ENCODE results near the gene CALR3. TPM values are rescaled to one million over a fixed set of nuclear protein-coding genes. Genes with fewer than 3 reads are reported as not detected.
"Not testable (repeated sequence)": the region's sequence is repeated elsewhere in the genome, so short reads cannot be mapped to it uniquely, and the experiment has no call there.

Gene CALR3
- total RNA-seq, 1 experiment from 2014 or later, result not detected

GRCh38 chr19:16514383-16515019 is 18.5 kb upstream of the CALR3 start:
- Histone ChIP-seq H3K4me3 (no peak overlapping the region), H3K9me3 (no peaks in the 10 kb centered on the region), H3K36me3 (peaks cover 65% of the 10 kb centered on the region), H3K27me3 (no peaks in the 10 kb centered on the region)
- DNase-seq, result no peak

GRCh38 chr19:16512611-16513010 is 16.6 kb upstream of the CALR3 start:
- H3K9me3 ChIP-seq, DNase-seq, H3K4me3 ChIP-seq, H3K27me3 ChIP-seq: not testable (repeated sequence)
- peaks cover 60% of the 10 kb centered on the region for H3K36me3 ChIP-seq

GRCh38 chr19:16509141-16510061 is 13.4 kb upstream of the CALR3 start:
- no peak for DNase-seq
- H3K9me3 ChIP-seq, result no peaks in the 10 kb centered on the region
- H3K36me3 ChIP-seq, result peaks cover 48% of the 10 kb centered on the region
- no peak overlapping the region for H3K4me3 ChIP-seq
- no peaks in the 10 kb centered on the region for H3K27me3 ChIP-seq

GRCh38 chr19:16508546-16508945 is 12.6 kb upstream of the CALR3 start:
- no peak for DNase-seq
- H3K4me3 ChIP-seq, result no peak overlapping the region
- peaks cover 57% of the 10 kb centered on the region for H3K36me3 ChIP-seq
- no peaks in the 10 kb centered on the region for H3K27me3 ChIP-seq
- H3K9me3 ChIP-seq, result no peaks in the 10 kb centered on the region

- Histone ChIP-seq H3K4me3 (no peak overlapping the region), H3K9me3 (no peaks in the 10 kb centered on the region), H3K36me3 (peaks cover 55% of the 10 kb centered on the region), H3K27me3 (no peaks in the 10 kb centered on the region)
- DNase-seq, result no peak
Observed at GRCh38 chr19:16506961-16507360, 11.0 kb upstream of the CALR3 start.

GRCh38 chr19:16506161-16506560 is 10.2 kb upstream of the CALR3 start:
- not testable (repeated sequence) for H3K9me3 ChIP-seq, H3K27me3 ChIP-seq, DNase-seq, H3K4me3 ChIP-seq
- peaks cover 57% of the 10 kb centered on the region for H3K36me3 ChIP-seq

- no peak for DNase-seq
- Histone ChIP-seq H3K9me3 (no peaks in the 10 kb centered on the region), H3K4me3 (no peak overlapping the region), H3K36me3 (peaks cover 50% of the 10 kb centered on the region), H3K27me3 (no peaks in the 10 kb centered on the region)
Observed at GRCh38 chr19:16504271-16504670, 8.3 kb upstream of the CALR3 start.

- H3K36me3 ChIP-seq, result peaks cover 14% of the 10 kb centered on the region
- H3K27me3 ChIP-seq, result no peaks in the 10 kb centered on the region
Observed at GRCh38 chr19:16497837-16498236, 1.9 kb upstream of the CALR3 start.

GRCh38 chr19:16497042-16497441 is 1.1 kb upstream of the CALR3 start:
- Histone ChIP-seq H3K9me3 (no peaks in the 10 kb centered on the region), H3K36me3 (peaks cover 10% of the 10 kb centered on the region), H3K27me3 (no peaks in the 10 kb centered on the region), H3K4me3 (peak overlapping the region; percentile 94)
- peak; percentile 66 for DNase-seq

More at GRCh38 chr19:16497837-16498236, 1.9 kb upstream of the CALR3 start:
- DNase-seq, result no peak
- no peak overlapping the region for H3K4me3 ChIP-seq
- no peaks in the 10 kb centered on the region for H3K9me3 ChIP-seq

- H3K4me3 ChIP-seq, result peak overlapping the region; percentile 94
- no peaks in the 10 kb centered on the region for H3K27me3 ChIP-seq
- peaks cover 10% of the 10 kb centered on the region for H3K36me3 ChIP-seq
- peak; percentile 74 for DNase-seq
- H3K9me3 ChIP-seq, result no peaks in the 10 kb centered on the region
Observed at GRCh38 chr19:16496613-16496983, 631 bp upstream of the CALR3 start.

- not testable (repeated sequence) for H3K36me3 ChIP-seq, H3K27me3 ChIP-seq, DNase-seq, H3K4me3 ChIP-seq, H3K9me3 ChIP-seq
Observed at GRCh38 chr19:16486476-16486875, 9.5 kb downstream of the CALR3 start.

- DNase-seq, result no peak
- H3K27me3 ChIP-seq, result 0 out of 2 replicates have a peak, but pooled peaks cover 2% of the 10 kb centered on the region
- H3K9me3 ChIP-seq, result no peaks in the 10 kb centered on the region
- no peaks in the 10 kb centered on the region for H3K36me3 ChIP-seq
- H3K4me3 ChIP-seq, result no peak overlapping the region
Observed at GRCh38 chr19:16482745-16483144, 13.2 kb downstream of the CALR3 start.

GRCh38 chr19:16477311-16477710 is 18.7 kb downstream of the CALR3 start:
- no peaks in the 10 kb centered on the region; the same call in 1 of the 2 replicates for H3K27me3 ChIP-seq
- no peak for DNase-seq
- H3K36me3 ChIP-seq, result no peaks in the 10 kb centered on the region
- peaks cover 6% of the 10 kb centered on the region for H3K9me3 ChIP-seq
- H3K4me3 ChIP-seq, result no peak overlapping the region

- peaks cover 6% of the 10 kb centered on the region for H3K9me3 ChIP-seq
Observed at GRCh38 chr19:16476401-16476800, 19.6 kb downstream of the CALR3 start.

GRCh38 chr19:16473875-16474392 is 22.0 kb downstream of the CALR3 start:
- peak; percentile 26 for DNase-seq
- Histone ChIP-seq H3K36me3 (0 out of 2 replicates have a peak, but pooled peaks cover 3% of the 10 kb centered on the region), H3K27me3 (no peaks in the 10 kb centered on the region; the same call in 1 of the 2 replicates), H3K9me3 (peaks cover 6% of the 10 kb centered on the region), H3K4me3 (no peak overlapping the region)

More at GRCh38 chr19:16476401-16476800, 19.6 kb downstream of the CALR3 start:
- Histone ChIP-seq H3K36me3 (no peaks in the 10 kb centered on the region), H3K27me3 (no peaks in the 10 kb centered on the region; the same call in 1 of the 2 replicates), H3K4me3 (no peak overlapping the region)
- DNase-seq, result no peak

- Histone ChIP-seq H3K4me3 (no peak overlapping the region), H3K36me3 (0 out of 2 replicates have a peak, but pooled peaks cover 3% of the 10 kb centered on the region), H3K9me3 (peaks cover 6% of the 10 kb centered on the region), H3K27me3 (no peaks in the 10 kb centered on the region; the same call in 1 of the 2 replicates)
- DNase-seq, result no peak
Observed at GRCh38 chr19:16472992-16473391, 23.0 kb downstream of the CALR3 start.

- H3K36me3 ChIP-seq, H3K27me3 ChIP-seq, H3K9me3 ChIP-seq, DNase-seq: not testable (repeated sequence)
- H3K4me3 ChIP-seq, result peak overlapping the region; percentile 72
Observed at GRCh38 chr19:16472559-16472899, 23.4 kb downstream of the CALR3 start.

Measured in MG63 (cell line).